NCI-H1436 (cell line): ENCODE measurements around the gene CMTM7.
"Not testable (repeated sequence)": the region's sequence is repeated elsewhere in the genome, so short reads cannot be mapped to it uniquely, and the experiment has no call there.

Experiments used
- DNase-seq: peaks from one replicate; lab custom pipeline; 2025; lab: John Stamatoyannopoulos, UW

CMTM7 gene

GRCh38 chr3:32438596-32439344 lies 47.1 kb downstream of the CMTM7 start:
- DNase-seq = no peak

GRCh38 chr3:32439421-32439820 lies 47.8 kb downstream of the CMTM7 start:
- DNase-seq = not testable (repeated sequence)

- no peak for DNase-seq
Measured at GRCh38 chr3:32440611-32441350, 49.1 kb downstream of the CMTM7 start.

- DNase-seq = no peak
Measured at GRCh38 chr3:32442766-32443165, 51.1 kb downstream of the CMTM7 start.

- no peak for DNase-seq
Measured at GRCh38 chr3:32443478-32443877, 51.8 kb downstream of the CMTM7 start.

GRCh38 chr3:32447865-32448400 lies 56.3 kb downstream of the CMTM7 start:
- no peak for DNase-seq

GRCh38 chr3:32448686-32449474 lies 57.2 kb downstream of the CMTM7 start:
- DNase-seq = no peak

GRCh38 chr3:32449691-32450090 lies 58.0 kb downstream of the CMTM7 start:
- DNase-seq = no peak

- DNase-seq = no peak
Measured at GRCh38 chr3:32450426-32450825, 58.8 kb downstream of the CMTM7 start.

GRCh38 chr3:32450992-32451659 lies 59.5 kb downstream of the CMTM7 start:
- DNase-seq = no peak

- no peak for DNase-seq
Measured at GRCh38 chr3:32452009-32452408, 60.4 kb downstream of the CMTM7 start.

GRCh38 chr3:32453346-32453745 lies 61.7 kb downstream of the CMTM7 start:
- DNase-seq = no peak

- no peak for DNase-seq
Measured at GRCh38 chr3:32454111-32454510, 62.5 kb downstream of the CMTM7 start.

- no peak for DNase-seq
Measured at GRCh38 chr3:32454731-32455608, 63.3 kb downstream of the CMTM7 start.

- DNase-seq = no peak
Measured at GRCh38 chr3:32455609-32456428, 64.2 kb downstream of the CMTM7 start.

GRCh38 chr3:32456429-32457130 lies 64.9 kb downstream of the CMTM7 start:
- no peak for DNase-seq

GRCh38 chr3:32457971-32458471 lies 66.4 kb downstream of the CMTM7 start:
- no peak for DNase-seq

GRCh38 chr3:32459450-32459849 lies 67.8 kb downstream of the CMTM7 start:
- no peak for DNase-seq
